ENCODE measurements around the gene PLCD4. TPM values are rescaled to one million over a fixed set of nuclear protein-coding genes. Genes with fewer than 3 reads are reported as not detected.

PLCD4 gene
- total and polyA plus RNA-seq, 2 of the 8 experiments (the other 6 are each of a cell fraction or from before 2014, with no cell fraction given): 0.21 to 0.50 TPM

DNA sequence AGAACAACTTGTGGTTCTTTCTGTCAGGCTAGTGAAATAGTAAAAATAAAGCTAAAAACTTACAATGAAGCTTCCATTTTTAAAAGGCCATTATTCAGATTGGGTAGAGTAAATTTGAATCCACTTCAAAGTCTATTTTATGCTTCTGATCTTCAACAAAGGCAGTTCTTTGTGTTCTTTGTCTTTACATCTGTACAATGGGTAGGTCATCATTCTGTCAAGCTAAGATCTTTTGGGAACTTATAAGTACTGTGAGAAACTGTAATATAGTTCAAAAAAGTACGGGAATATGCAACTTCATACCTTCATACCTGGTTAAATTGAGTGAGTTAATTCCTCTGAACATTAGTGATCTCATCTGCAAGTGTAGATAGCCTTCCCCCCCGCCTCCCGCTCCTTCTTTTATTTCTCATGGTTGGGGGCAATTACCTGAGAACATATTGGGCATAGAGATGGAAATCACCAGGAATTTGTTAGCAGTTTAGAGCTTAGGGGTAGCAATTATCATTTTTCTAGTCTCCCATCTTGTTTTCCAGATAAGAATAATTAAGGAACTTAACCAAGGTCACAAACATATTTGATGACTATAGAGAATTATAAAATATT lies 29.3 kb upstream of the PLCD4 start:
- DNase-seq (ENCODE audit: low read depth in 1 of 2, low spot score in 2 of 2): no peak
- Histone ChIP-seq H3K79me1 (ENCODE audit: low read depth, low read length) (peaks cover 6% of the 10 kb centered on the region; the same call in 1 of the 2 replicates), H3K79me2 (ENCODE audit: control insufficient read depth in 1 of 2, insufficient read depth in 2 of 2, low read length in 2 of 2) (peaks cover 8 to 83% of the 10 kb centered on the region in 2 experiments), H2BK20ac (ENCODE audit: low read length) (no peak overlapping the region), H2BK5ac (ENCODE audit: low read depth, low read length) (no peak overlapping the region), H3K27me3 (replicated peaks in 1 of 4; ENCODE audit: control insufficient read depth in 3 of 4, extremely low read depth in 1 of 4, insufficient read depth in 3 of 4, low read length in 3 of 4) (no peaks in the 10 kb centered on the region), H4K20me1 (replicated peaks in 1 of 2; ENCODE audit: control insufficient read depth in 1 of 2, insufficient read depth in 2 of 2, low read length in 2 of 2) (peaks cover 12 to 20% of the 10 kb centered on the region in 2 experiments), H3K14ac (ENCODE audit: insufficient read length) (no peak overlapping the region), H3K4ac (replicated peaks; ENCODE audit: insufficient read length, low read depth, low read length) (no peak overlapping the region), H4K5ac (ENCODE audit: insufficient read length, low read depth, low read length) (no peak overlapping the region), H3K23me2 (ENCODE audit: low read depth, low read length) (no peaks in the 10 kb centered on the region), H3K36me3 (ENCODE audit: control insufficient read depth in 2 of 4, insufficient read depth in 4 of 4, low read length in 3 of 4) (peaks cover 6 to 43% (median 21%) of the 10 kb centered on the region in 4 experiments), H3K9ac (replicated peaks in 1 of 4; ENCODE audit: extremely low read depth in 1 of 4, low read depth in 3 of 4, low read length in 3 of 4) (no peak overlapping the region; a peak in 1 of 7 replicates), H3K4me2 (ENCODE audit: insufficient read depth in 1 of 2, low read depth in 2 of 2, low read length in 2 of 2) (peak overlapping the region; percentile 21 to 56; a peak in 2 of 4 replicates), H4K8ac (ENCODE audit: extremely low read depth, insufficient read depth, low read length) (no peak overlapping the region), H2BK15ac (ENCODE audit: low read length) (no peak overlapping the region), H2AK5ac (ENCODE audit: low read depth, low read length) (no peak overlapping the region), H2BK12ac (ENCODE audit: low read depth, low read length) (no peak overlapping the region), H3K4me1 (replicated peaks in 1 of 4; ENCODE audit: control insufficient read depth in 3 of 4, insufficient read depth in 4 of 4, low read length in 3 of 4) (peaks cover 3 to 8% (median 7%) of the 10 kb centered on the region in 4 experiments; a peak in 4 of 7 replicates), H3K27ac (ENCODE audit: low read depth, low read length) (no peak overlapping the region), H3K9me3 (ENCODE audit: insufficient read depth in 2 of 2, low read depth in 1 of 2, low read length in 1 of 2) (no peaks in the 10 kb centered on the region), H3K18ac (ENCODE audit: extremely low read depth, low read length) (no peak overlapping the region), H2AFZ (ENCODE audit: low read length) (no peak overlapping the region), H3K23ac (ENCODE audit: insufficient read length) (no peak overlapping the region), H2BK120ac (replicated peaks; ENCODE audit: low read depth, low read length) (no peak overlapping the region), H4K91ac (replicated peaks; ENCODE audit: insufficient read length, low read length) (no peak overlapping the region), H3K4me3 (ENCODE audit: extremely low read depth in 1 of 4, insufficient read depth in 2 of 4, low read depth in 3 of 4, low read length in 4 of 4) (peak overlapping the region in 1 of 4 experiments; percentile 13; a peak in 2 of 8 replicates), H3K56ac (replicated peaks; ENCODE audit: insufficient read length, low read depth, low read length) (no peak overlapping the region)
- ChIA-PET POLR2A (ENCODE audit: partially characterized antibody) (interaction anchor here (0.6 to 4.0 kb wide), 15 partner anchors 8 to 337 kb away, joined by 3 to 20 read pairs (median 4); partner anchors contain the start of genes PLCD4, RNF25, STK36 and USP37), CTCF (ENCODE audit: partially characterized antibody) (interaction anchor here (1.0 to 1.2 kb wide), 3 partner anchors 70 to 80 kb away, joined by 3 read pairs; no protein-coding TSS in a partner anchor)
- TF ChIP-seq KDM1A (IDR thresholded peaks at IDR 0.05; ENCODE audit: borderline replicate concordance, low read length) (peak; percentile 91), RBBP5 (IDR thresholded peaks at IDR 0.05; ENCODE audit: borderline replicate concordance, low read depth, low read length) (no peak), HDAC2 (IDR thresholded peaks at IDR 0.05; ENCODE audit: borderline replicate concordance in 1 of 2, low read depth in 2 of 2, low read length in 2 of 2) (peak in 1 of 2 experiments; percentile 57; a peak in 1 of 4 replicates)
- TF ChIP-seq, protein P1, sequence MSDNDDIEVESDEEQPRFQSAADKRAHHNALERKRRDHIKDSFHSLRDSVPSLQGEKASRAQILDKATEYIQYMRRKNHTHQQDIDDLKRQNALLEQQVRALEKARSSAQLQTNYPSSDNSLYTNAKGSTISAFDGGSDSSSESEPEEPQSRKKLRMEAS (IDR thresholded peaks at IDR 0.05): no peak
- 51% methylated on average over 3 of the region's 3 CpGs; no CpG with 5 or more reads in 1 of the 2 experiments for whole genome bisulfite sequencing, 2 experiments (ENCODE audit: extremely low coverage in 1 of 2, insufficient coverage in 1 of 2, insufficient read length in 1 of 2, insufficient replicate concordance in 2 of 2, low coverage in 1 of 2, low lambda C conversion rate in 2 of 2, missing lambda C conversion rate in 1 of 2)
- FAIRE-seq: no peak
